ENCODE results near the gene NUDT22. TPM values are rescaled to one million over a fixed set of nuclear protein-coding genes. Genes with fewer than 3 reads are reported as not detected.

Gene NUDT22
- total RNA-seq, 6 donors from 2014 or later = 30.3 to 94.3 (median 68.0) TPM

GRCh38 chr11:64224891-64225607 lies 1.0 kb upstream of the NUDT22 start:
- WGBS, 2 donors = 67 to 81% methylated on average over 7 to 19 of the region's 22 CpGs
- Histone ChIP-seq H3K36me3 (peaks cover 4 to 31% (median 24%) of the 10 kb centered on the region in 4 donors), H3K27ac (peak overlapping the region; percentile 83 to 96 (median 92)), H3K4me1 (peaks cover 34 to 43% (median 36%) of the 10 kb centered on the region in 4 donors), H3K9me3 (no peaks in the 10 kb centered on the region), H3K27me3 (no peaks in the 10 kb centered on the region), H3K4me3 (peak overlapping the region in 3 of 4 donors; percentile 62 to 76 (median 72))
- DNase-seq (peak in 1 of 2 donors; percentile 46), ATAC-seq (ENCODE audit: low FRiP score in 2 of 2) (no peak)
- TF ChIP-seq CTCF (IDR thresholded peaks at IDR 0.05) (no peak), POLR2AphosphoS5 (IDR thresholded peaks at IDR 0.05) (no peak), POLR2A (IDR thresholded peaks at IDR 0.05) (no peak), EP300 (IDR thresholded peaks at IDR 0.05) (no peak)

GRCh38 chr11:64226507-64227051 lies 505 bp downstream of the NUDT22 start:
- peak; percentile 50 to 55 for ATAC-seq (ENCODE audit: low FRiP score in 2 of 2)
- WGBS, 2 donors = 0% methylated on average over 2 of the region's 26 CpGs; no CpG with 5 or more reads in 1 of the 2 donors
- H3K4me3 ChIP-seq = peak overlapping the region; percentile 44 to 76 (median 67)
- H3K27ac ChIP-seq = peak overlapping the region; percentile 83 to 96 (median 92)
- TF ChIP-seq POLR2AphosphoS5 (IDR thresholded peaks at IDR 0.05) (peak in 1 of 2 donors; percentile 33), POLR2A (IDR thresholded peaks at IDR 0.05) (no peak)
- peaks cover 0 to 16% (median 11%) of the 10 kb centered on the region in 4 donors for H3K36me3 ChIP-seq
- peak; percentile 86 to 88 for DNase-seq
- H3K9me3 ChIP-seq = no peaks in the 10 kb centered on the region
- H3K27me3 ChIP-seq = no peaks in the 10 kb centered on the region
- peaks cover 42 to 54% (median 44%) of the 10 kb centered on the region in 4 donors for H3K4me1 ChIP-seq

- Histone ChIP-seq H3K27ac (peak overlapping the region; percentile 83 to 96 (median 92)), H3K9me3 (no peaks in the 10 kb centered on the region), H3K4me3 (peak overlapping the region in 3 of 4 donors; percentile 62 to 76 (median 72)), H3K36me3 (peaks cover 0 to 14% (median 9%) of the 10 kb centered on the region in 4 donors), H3K27me3 (no peaks in the 10 kb centered on the region), H3K4me1 (peaks cover 44 to 61% (median 49%) of the 10 kb centered on the region in 4 donors)
- 68 to 92% methylated on average over 3 of the region's 3 CpGs for WGBS, 2 donors
- ATAC-seq (ENCODE audit: low FRiP score in 2 of 2) (no peak), DNase-seq (peak in 1 of 2 donors; percentile 29)
- TF ChIP-seq POLR2A (IDR thresholded peaks at IDR 0.05) (no peak), EP300 (IDR thresholded peaks at IDR 0.05) (no peak), POLR2AphosphoS5 (IDR thresholded peaks at IDR 0.05) (no peak), CTCF (IDR thresholded peaks at IDR 0.05) (no peak)
Measured at GRCh38 chr11:64227405-64227956, 1.4 kb downstream of the NUDT22 start.

- peaks cover 0 to under 1% (median 0%) of the 10 kb centered on the region in 4 donors for H3K36me3 ChIP-seq
- no peak for TF ChIP-seq POLR2AphosphoS5 (IDR thresholded peaks at IDR 0.05)
- H3K27me3 ChIP-seq = no peaks in the 10 kb centered on the region
- ATAC-seq (ENCODE audit: low FRiP score in 2 of 2) = no peak
- no peaks in the 10 kb centered on the region for H3K9me3 ChIP-seq
- H3K4me1 ChIP-seq = peaks cover 55 to 78% (median 61%) of the 10 kb centered on the region in 4 donors
- H3K27ac ChIP-seq = peak overlapping the region; percentile 87 to 96 (median 90)
- H3K4me3 ChIP-seq = no peak overlapping the region
- WGBS, 2 donors = 88 to 97% methylated on average over 10 to 11 of the region's 12 CpGs
- peak in 1 of 2 donors; percentile 36 for DNase-seq
Measured at GRCh38 chr11:64229090-64229743, 3.1 kb downstream of the NUDT22 start.

GRCh38 chr11:64229744-64230170 lies 3.7 kb downstream of the NUDT22 start:
- H3K4me3 ChIP-seq = peak overlapping the region; percentile 4 to 93 (median 72)
- WGBS, 2 donors = 27 to 48% methylated on average over 7 to 13 of the region's 13 CpGs
- peaks cover 53 to 73% (median 60%) of the 10 kb centered on the region in 4 donors for H3K4me1 ChIP-seq
- H3K9me3 ChIP-seq = no peaks in the 10 kb centered on the region
- TF ChIP-seq CTCF (IDR thresholded peaks at IDR 0.05) (no peak), EP300 (IDR thresholded peaks at IDR 0.05) (no peak), POLR2AphosphoS5 (IDR thresholded peaks at IDR 0.05) (no peak), POLR2A (IDR thresholded peaks at IDR 0.05) (no peak)
- H3K27me3 ChIP-seq = no peaks in the 10 kb centered on the region
- DNase-seq (no peak), ATAC-seq (ENCODE audit: low FRiP score in 2 of 2) (no peak)
- peak overlapping the region; percentile 87 to 96 (median 90) for H3K27ac ChIP-seq
- H3K36me3 ChIP-seq = no peaks in the 10 kb centered on the region
